Loucy (cell line): Measurements from ENCODE around the gene PAK1.
"Not testable (repeated sequence)": the region's sequence is repeated elsewhere in the genome, so short reads cannot be mapped to it uniquely, and the experiment has no call there.

ENCODE experiments used
- H2AFZ ChIP-seq: fragments of 200-600 bp; sonication (generic); 2 replicates; pipeline ENCODE4 v1.6.0; 2016; ENCODE audit warnings: antibody characterized with exemption, mild to moderate bottlenecking, low read length, moderate library complexity
- H3F3A ChIP-seq: fragments of 200-600 bp; 2 replicates; pipeline ENCODE4 v1.6.0; 2016; ENCODE audit warnings: antibody characterized with exemption, low read depth, mild to moderate bottlenecking
- H3K27me3 ChIP-seq: fragments of 200-600 bp; sonication (generic); 2 replicates; pipeline ENCODE4 v1.6.1; 2014; ENCODE audit warnings: low read length, mild to moderate bottlenecking; ENCODE audit not compliant: insufficient read depth, poor library complexity, severe bottlenecking
- H3K36me3 ChIP-seq: fragments of 200-600 bp; sonication (generic); 2 replicates; pipeline ENCODE4 v1.6.1; 2016; ENCODE audit warnings: low read length; ENCODE audit not compliant: insufficient read depth
- H3K4me1 ChIP-seq: fragments of 200-600 bp; sonication (generic); 2 replicates; pipeline ENCODE4 v1.5.1; 2014; ENCODE audit warnings: low read length, mild to moderate bottlenecking; ENCODE audit not compliant: insufficient read depth, poor library complexity, severe bottlenecking
- H3K4me2 ChIP-seq: fragments of 200-600 bp; sonication (generic); 2 replicates; pipeline ENCODE4 v1.6.0; 2014; ENCODE audit warnings: antibody characterized with exemption, low read length, low read depth, mild to moderate bottlenecking; ENCODE audit not compliant: poor library complexity, severe bottlenecking
- H3K4me3 ChIP-seq: fragments of 200-600 bp; sonication (generic); 2 replicates; pipeline ENCODE4 v1.5.1; 2014; ENCODE audit warnings: low read length, mild to moderate bottlenecking, mixed read lengths; ENCODE audit not compliant: poor library complexity, severe bottlenecking
- H3K79me2 ChIP-seq: fragments of 200-600 bp; sonication (generic); 2 replicates; pipeline ENCODE4 v1.6.1; 2014; ENCODE audit warnings: low read length; ENCODE audit not compliant: insufficient read depth
- H3K9ac ChIP-seq: fragments of 200-600 bp; sonication (generic); 2 replicates; pipeline ENCODE4 v1.6.0; 2014; ENCODE audit warnings: mild to moderate bottlenecking, low read depth, low read length, moderate library complexity; ENCODE audit not compliant: poor library complexity, severe bottlenecking
- H3K9me2 ChIP-seq: fragments of 200-600 bp; sonication (generic); replicated peaks from 2 replicates; pipeline ENCODE4 v1.6.1; 2016; ENCODE audit warnings: low read depth, low read length, mixed read lengths
- H3K9me3 ChIP-seq: fragments of 200-600 bp; sonication (generic); 2 replicates; pipeline ENCODE4 v1.6.1; 2014; ENCODE audit warnings: mild to moderate bottlenecking, antibody characterized with exemption, low read length, low read depth; ENCODE audit not compliant: insufficient read depth
- H4K20me1 ChIP-seq: fragments of 200-600 bp; sonication (generic); 2 replicates; pipeline ENCODE4 v1.6.0; 2014; ENCODE audit warnings: antibody characterized with exemption, low read length, mild to moderate bottlenecking; ENCODE audit not compliant: insufficient read depth, poor library complexity, severe bottlenecking
- EZH2phosphoT487 ChIP-seq: fragments of 200-600 bp; IDR thresholded peaks from 2 replicates; pipeline ENCODE4 v1.6.1; 2018; ENCODE audit warnings: antibody characterized with exemption, mild to moderate bottlenecking, moderate library complexity, borderline replicate concordance
- TF ChIP-seq, protein P1 (sequence below): fragments of 200-600 bp; sonication (generic); conservative IDR thresholded peaks from 2 replicates; pipeline ENCODE4 v1.5.1; 2014; ENCODE audit warnings: mild to moderate bottlenecking, antibody characterized with exemption, low read length

PAK1 gene

DNA sequence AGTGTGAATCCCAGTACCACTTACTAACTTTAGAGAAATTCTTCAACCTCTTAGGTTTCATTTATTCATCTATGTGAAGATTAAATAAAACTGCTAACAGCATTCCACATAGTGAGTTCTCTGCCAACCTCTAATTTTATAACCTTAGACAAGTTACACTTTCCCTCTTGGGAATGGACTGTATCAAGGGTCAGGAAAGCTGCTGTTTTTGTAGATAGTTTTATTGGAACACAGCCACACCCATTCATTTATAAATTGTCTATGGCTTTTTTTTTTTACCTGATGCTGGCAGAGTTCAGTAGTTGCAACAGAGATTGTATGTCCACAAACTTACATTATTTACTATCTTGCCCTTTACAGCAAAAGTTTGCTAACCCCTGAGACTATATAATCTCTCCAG is 81.1 kb downstream of the PAK1 start:
- Histone ChIP-seq H3K79me2 (peaks cover 7% of the 10 kb centered on the region; the same call in 1 of the 2 replicates), H3K4me1 (no peaks in the 10 kb centered on the region), H3K4me3 (no peak overlapping the region), H3K27me3 (no peaks in the 10 kb centered on the region), H3F3A (no peaks in the 10 kb centered on the region), H2AFZ (no peak overlapping the region), H3K9ac (no peak overlapping the region), H3K4me2 (no peak overlapping the region), H3K9me2 (no peaks in the 10 kb centered on the region), H3K36me3 (peaks cover 18% of the 10 kb centered on the region; the same call in 1 of the 2 replicates), H3K9me3 (no peaks in the 10 kb centered on the region), H4K20me1 (peaks cover 4% of the 10 kb centered on the region)
- TF ChIP-seq EZH2phosphoT487, result no peak

DNA sequence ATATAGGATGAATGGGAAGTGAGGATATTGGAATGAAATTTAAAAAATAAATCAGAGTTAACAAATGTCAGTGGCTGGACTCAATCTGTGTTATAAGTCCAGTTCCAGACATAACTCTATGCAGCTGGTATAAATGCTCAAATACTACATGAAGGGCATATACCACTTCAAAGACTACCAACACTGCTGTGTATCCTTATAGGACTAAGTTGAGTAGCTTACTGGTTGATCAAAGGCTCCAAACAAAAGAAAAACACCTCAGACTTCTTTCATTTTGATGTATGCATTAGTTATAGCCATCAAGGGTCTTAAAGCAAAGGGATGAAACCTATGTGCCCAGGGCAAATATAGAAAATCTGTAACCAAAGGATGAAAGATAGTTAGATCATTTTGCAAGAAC is 86.2 kb downstream of the PAK1 start:
- no peaks in the 10 kb centered on the region for H3K27me3 ChIP-seq
- no peak overlapping the region for H3K4me2 ChIP-seq
- no peaks in the 10 kb centered on the region for H3K79me2 ChIP-seq
- H3K9me2 ChIP-seq, result no peaks in the 10 kb centered on the region
- H3F3A ChIP-seq, result no peaks in the 10 kb centered on the region
- no peaks in the 10 kb centered on the region for H4K20me1 ChIP-seq
- no peak overlapping the region for H3K4me3 ChIP-seq
- H3K4me1 ChIP-seq, result no peaks in the 10 kb centered on the region
- H3K36me3 ChIP-seq, result peaks cover 18% of the 10 kb centered on the region; the same call in 1 of the 2 replicates
- TF ChIP-seq, protein P1, sequence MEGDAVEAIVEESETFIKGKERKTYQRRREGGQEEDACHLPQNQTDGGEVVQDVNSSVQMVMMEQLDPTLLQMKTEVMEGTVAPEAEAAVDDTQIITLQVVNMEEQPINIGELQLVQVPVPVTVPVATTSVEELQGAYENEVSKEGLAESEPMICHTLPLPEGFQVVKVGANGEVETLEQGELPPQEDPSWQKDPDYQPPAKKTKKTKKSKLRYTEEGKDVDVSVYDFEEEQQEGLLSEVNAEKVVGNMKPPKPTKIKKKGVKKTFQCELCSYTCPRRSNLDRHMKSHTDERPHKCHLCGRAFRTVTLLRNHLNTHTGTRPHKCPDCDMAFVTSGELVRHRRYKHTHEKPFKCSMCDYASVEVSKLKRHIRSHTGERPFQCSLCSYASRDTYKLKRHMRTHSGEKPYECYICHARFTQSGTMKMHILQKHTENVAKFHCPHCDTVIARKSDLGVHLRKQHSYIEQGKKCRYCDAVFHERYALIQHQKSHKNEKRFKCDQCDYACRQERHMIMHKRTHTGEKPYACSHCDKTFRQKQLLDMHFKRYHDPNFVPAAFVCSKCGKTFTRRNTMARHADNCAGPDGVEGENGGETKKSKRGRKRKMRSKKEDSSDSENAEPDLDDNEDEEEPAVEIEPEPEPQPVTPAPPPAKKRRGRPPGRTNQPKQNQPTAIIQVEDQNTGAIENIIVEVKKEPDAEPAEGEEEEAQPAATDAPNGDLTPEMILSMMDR, result no peak
- TF ChIP-seq EZH2phosphoT487, result no peak
- H2AFZ ChIP-seq, result no peak overlapping the region
- H3K9ac ChIP-seq, result no peak overlapping the region
- H3K9me3 ChIP-seq, result no peaks in the 10 kb centered on the region

DNA sequence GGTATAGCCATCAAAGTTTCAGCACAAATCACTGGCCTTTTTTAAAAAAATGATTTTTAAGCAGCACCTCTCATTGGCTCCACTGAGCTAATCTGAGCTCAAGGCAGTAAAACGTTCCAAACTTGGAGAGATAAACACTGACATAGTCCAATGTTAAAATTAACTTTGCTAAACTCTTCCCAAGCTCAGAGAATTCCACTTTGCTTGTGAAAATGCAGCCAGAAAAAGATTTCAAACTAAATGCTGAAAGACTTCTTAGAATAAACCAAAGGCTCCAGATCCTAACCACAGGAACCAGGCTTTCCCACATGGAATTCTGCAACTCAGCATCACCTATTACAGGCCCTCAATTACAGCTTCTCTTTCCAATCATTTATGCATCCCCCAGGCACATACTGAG is 87.7 kb downstream of the PAK1 start:
- Histone ChIP-seq H3K4me3 (no peak overlapping the region), H3K27me3 (no peaks in the 10 kb centered on the region), H3K9me3 (no peaks in the 10 kb centered on the region), H3K79me2 (no peaks in the 10 kb centered on the region), H3K9ac (no peak overlapping the region), H3K4me1 (no peaks in the 10 kb centered on the region), H4K20me1 (no peaks in the 10 kb centered on the region), H3K4me2 (no peak overlapping the region), H3K36me3 (peaks cover 6% of the 10 kb centered on the region; the same call in 1 of the 2 replicates), H3F3A (no peaks in the 10 kb centered on the region), H2AFZ (no peak overlapping the region), H3K9me2 (no peaks in the 10 kb centered on the region)
- TF ChIP-seq, protein P1, result no peak
- TF ChIP-seq EZH2phosphoT487, result no peak

DNA sequence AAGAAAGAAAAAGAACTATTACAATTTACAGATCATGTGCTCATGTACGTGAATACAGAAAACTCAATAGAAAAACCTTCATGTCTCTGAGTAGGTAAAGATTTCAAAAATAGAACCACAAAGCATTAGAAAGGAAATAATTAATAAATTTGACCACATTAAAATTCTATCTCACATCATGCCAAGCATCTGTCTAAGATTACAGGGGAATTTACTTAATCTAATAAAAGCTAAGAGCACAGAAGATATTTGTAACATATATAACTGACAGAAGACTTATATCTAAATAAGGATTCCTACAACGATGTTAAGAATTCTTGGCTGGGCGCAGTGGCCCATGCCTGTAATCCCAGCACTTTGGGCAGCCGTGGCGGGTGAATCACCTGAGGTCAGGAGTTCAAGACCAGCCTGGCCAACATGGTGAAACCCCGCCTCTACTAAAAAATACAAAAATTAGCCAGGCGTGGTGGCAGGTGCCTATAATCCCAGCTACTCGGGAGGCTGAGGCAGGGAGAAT is 88.6 kb downstream of the PAK1 start:
- H3K4me1 ChIP-seq, H2AFZ ChIP-seq, H3K79me2 ChIP-seq, H3K4me2 ChIP-seq, H3F3A ChIP-seq, H3K36me3 ChIP-seq, H3K9ac ChIP-seq, H3K9me2 ChIP-seq, H3K27me3 ChIP-seq, H3K9me3 ChIP-seq, H3K4me3 ChIP-seq, H4K20me1 ChIP-seq: not testable (repeated sequence)
